ENCODE measurements around the gene NKAPD1. TPM values are rescaled to one million over a fixed set of nuclear protein-coding genes. Genes with fewer than 3 reads are reported as not detected.

The NKAPD1 gene
- polyA plus RNA-seq, 1 experiment: 8.6 TPM

DNA sequence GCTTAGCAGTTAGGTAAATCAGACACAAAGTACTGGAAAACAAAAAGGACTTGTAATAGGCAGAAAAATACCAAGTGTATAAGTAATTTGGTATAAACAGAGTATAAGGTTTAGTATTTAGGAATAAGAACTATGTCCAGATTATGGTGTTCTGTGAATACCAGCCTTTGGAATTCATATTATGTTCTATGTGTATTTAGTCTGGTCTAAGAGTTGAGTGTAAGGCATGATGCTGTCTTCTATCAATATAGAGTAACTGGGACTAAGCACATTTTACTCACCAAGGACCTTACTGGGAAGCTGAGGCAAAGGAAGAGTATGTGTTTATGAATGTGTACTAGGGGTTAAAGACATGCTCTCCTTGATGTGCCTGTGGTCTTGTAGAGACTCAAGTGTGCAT is 22.1 kb downstream of the NKAPD1 start:
- DNase-seq (ENCODE audit: low read depth): no peak
- ChIA-PET CTCF (no interaction called here), POLR2A (no interaction called here)
- 0 out of 2 replicates have a peak, but pooled peaks cover 1% of the 10 kb centered on the region for H3K36me3 ChIP-seq (ENCODE audit: control insufficient read depth, insufficient read depth, low read length)
- H3K27me3 ChIP-seq (ENCODE audit: control insufficient read depth, insufficient read depth, low read length): no peaks in the 10 kb centered on the region
- TF ChIP-seq, protein P1, sequence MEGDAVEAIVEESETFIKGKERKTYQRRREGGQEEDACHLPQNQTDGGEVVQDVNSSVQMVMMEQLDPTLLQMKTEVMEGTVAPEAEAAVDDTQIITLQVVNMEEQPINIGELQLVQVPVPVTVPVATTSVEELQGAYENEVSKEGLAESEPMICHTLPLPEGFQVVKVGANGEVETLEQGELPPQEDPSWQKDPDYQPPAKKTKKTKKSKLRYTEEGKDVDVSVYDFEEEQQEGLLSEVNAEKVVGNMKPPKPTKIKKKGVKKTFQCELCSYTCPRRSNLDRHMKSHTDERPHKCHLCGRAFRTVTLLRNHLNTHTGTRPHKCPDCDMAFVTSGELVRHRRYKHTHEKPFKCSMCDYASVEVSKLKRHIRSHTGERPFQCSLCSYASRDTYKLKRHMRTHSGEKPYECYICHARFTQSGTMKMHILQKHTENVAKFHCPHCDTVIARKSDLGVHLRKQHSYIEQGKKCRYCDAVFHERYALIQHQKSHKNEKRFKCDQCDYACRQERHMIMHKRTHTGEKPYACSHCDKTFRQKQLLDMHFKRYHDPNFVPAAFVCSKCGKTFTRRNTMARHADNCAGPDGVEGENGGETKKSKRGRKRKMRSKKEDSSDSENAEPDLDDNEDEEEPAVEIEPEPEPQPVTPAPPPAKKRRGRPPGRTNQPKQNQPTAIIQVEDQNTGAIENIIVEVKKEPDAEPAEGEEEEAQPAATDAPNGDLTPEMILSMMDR (IDR thresholded peaks at IDR 0.05; ENCODE audit: insufficient read depth, low read depth, low read length): no peak
- H3K4me3 ChIP-seq (ENCODE audit: low read depth, low read length): no peak overlapping the region

DNA sequence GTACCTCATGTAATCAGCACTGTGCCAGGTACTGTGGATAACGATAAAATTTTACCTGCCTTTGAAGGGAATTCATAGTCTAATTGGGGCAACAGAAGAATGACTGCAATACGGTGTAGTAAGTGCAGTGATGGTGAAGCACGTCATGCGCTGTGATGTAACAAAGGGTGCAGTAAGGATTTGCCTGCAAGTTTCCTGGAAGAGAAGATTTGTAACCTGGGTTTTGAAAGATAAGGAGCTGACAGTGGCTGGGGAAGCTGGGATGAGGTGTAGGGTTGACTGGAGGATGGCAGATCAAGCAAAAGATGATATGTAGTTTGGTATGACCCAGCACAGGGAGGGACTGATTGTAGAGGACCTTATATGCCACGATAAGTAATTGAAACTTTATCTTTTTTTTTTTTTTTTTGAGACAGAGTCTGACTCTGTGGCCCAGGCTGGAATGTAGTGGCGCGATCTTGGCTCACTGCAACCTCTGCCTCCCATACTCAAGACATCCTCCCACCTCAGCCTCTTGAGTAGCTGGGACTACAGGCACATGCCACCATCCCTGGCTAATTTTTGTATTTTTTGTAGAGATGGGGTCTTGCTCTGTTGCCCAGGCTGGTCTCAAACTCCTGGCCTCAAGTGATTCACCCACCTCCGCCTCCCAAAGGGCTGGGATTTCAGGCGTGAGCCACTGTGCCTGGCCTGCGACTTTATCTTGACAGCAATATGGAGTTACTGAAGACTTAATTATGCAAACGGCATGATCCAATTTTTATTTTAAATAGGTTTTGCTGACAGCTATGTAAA is 23.8 kb downstream of the NKAPD1 start:
- TF ChIP-seq, protein P1 (IDR thresholded peaks at IDR 0.05; ENCODE audit: insufficient read depth, low read depth, low read length): no peak
- Histone ChIP-seq H3K27me3 (ENCODE audit: control insufficient read depth, insufficient read depth, low read length) (no peaks in the 10 kb centered on the region), H3K36me3 (ENCODE audit: control insufficient read depth, insufficient read depth, low read length) (0 out of 2 replicates have a peak, but pooled peaks cover 1% of the 10 kb centered on the region), H3K4me3 (ENCODE audit: low read depth, low read length) (no peak overlapping the region)
- no peak for DNase-seq (ENCODE audit: low read depth)
- CTCF ChIA-PET: interaction anchor here (0.8 to 1.5 kb wide), 2 partner anchors 11 to 16 kb away, joined by 4 read pairs; partner anchors contain the start of genes SDHD and TIMM8B
- POLR2A ChIA-PET: no interaction called here

DNA sequence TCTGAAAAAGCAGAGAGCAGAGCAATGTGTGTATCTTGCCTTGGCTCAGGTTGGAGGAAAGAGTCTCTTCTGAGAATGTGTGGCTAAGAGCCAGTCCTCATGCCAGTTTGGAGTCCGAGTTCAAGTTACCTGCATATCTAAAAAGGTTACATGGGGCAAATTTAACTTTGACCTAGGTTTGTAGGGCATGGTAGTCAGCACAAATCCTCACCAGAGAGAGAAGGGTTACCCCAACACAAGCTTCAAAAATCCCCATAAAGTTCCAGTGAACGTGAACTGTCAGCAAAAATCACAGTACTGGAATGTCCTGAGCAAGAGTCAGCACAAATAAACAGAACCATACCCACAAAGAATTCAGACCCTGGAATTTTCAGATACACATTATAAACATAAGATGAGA is 26.4 kb downstream of the NKAPD1 start:
- H3K36me3 ChIP-seq (ENCODE audit: control insufficient read depth, insufficient read depth, low read length): 0 out of 2 replicates have a peak, but pooled peaks cover 1% of the 10 kb centered on the region
- no peaks in the 10 kb centered on the region for H3K27me3 ChIP-seq (ENCODE audit: control insufficient read depth, insufficient read depth, low read length)
- no peak overlapping the region for H3K4me3 ChIP-seq (ENCODE audit: low read depth, low read length)
- ChIA-PET POLR2A (no interaction called here), CTCF (interaction anchor here (7.0 kb wide), 1 partner anchor 12 kb away, joined by 48 read pairs; no protein-coding TSS in a partner anchor)
- DNase-seq (ENCODE audit: low read depth): no peak
- TF ChIP-seq, protein P1 (IDR thresholded peaks at IDR 0.05; ENCODE audit: insufficient read depth, low read depth, low read length): no peak

DNA sequence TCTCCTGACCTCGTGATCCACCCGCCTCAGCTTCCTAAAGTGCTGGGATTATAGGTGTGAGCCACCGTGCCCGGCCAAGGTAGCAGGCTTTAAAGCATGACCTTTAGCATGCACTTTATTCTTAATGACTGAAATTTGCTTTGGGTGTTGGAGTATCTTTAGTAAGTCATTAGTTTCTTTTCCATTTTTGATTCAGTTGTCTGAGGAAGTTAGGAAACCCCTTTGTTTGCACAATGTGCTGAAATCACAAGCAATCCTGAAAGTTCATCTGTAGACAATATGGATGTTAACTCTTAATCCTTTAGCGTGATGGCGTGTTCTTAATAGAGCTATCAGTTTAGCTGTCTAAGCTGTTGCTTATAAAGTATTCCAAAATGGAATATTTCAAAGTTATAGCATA is 29.3 kb downstream of the NKAPD1 start:
- Histone ChIP-seq H3K4me3 (ENCODE audit: low read depth, low read length) (no peak overlapping the region), H3K36me3 (ENCODE audit: control insufficient read depth, insufficient read depth, low read length) (no peaks in the 10 kb centered on the region), H3K27me3 (ENCODE audit: control insufficient read depth, insufficient read depth, low read length) (no peaks in the 10 kb centered on the region)
- CTCF ChIA-PET: interaction anchor here (1.4 to 7.0 kb wide), 2 partner anchors 9 to 177 kb away, joined by 4 to 48 read pairs; no protein-coding TSS in a partner anchor
- TF ChIP-seq, protein P1 (IDR thresholded peaks at IDR 0.05; ENCODE audit: insufficient read depth, low read depth, low read length): no peak
- DNase-seq (ENCODE audit: low read depth): no peak
- POLR2A ChIA-PET: no interaction called here

DNA sequence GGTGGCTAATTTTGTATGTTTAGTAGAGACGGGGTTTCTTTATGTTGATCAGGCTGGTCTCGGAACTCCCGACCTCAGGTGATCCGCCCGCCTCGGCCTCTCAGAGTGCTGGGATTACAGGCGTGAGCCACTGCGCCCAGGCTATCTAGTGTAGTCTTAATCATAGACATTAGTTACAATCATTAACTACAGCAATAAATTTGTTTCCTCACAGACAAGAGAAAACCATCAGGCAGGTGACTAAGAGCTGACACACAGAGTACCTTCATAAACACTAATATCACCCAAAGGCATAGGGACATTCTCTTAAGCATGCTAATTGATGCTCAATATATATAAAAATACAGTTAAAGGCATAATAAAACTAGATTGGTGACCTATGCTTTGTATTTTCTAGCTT is 32.0 kb downstream of the NKAPD1 start:
- Histone ChIP-seq H3K27me3 (ENCODE audit: control insufficient read depth, insufficient read depth, low read length) (no peaks in the 10 kb centered on the region), H3K36me3 (ENCODE audit: control insufficient read depth, insufficient read depth, low read length) (no peaks in the 10 kb centered on the region), H3K4me3 (ENCODE audit: low read depth, low read length) (no peak overlapping the region)
- DNase-seq (ENCODE audit: low read depth): no peak
- ChIA-PET CTCF (interaction anchor here (1.1 to 7.0 kb wide), 3 partner anchors 6 to 174 kb away, joined by 3 to 48 read pairs (median 3); no protein-coding TSS in a partner anchor), POLR2A (no interaction called here)
- TF ChIP-seq, protein P1 (IDR thresholded peaks at IDR 0.05; ENCODE audit: insufficient read depth, low read depth, low read length): no peak
